ENCODE results near the gene C1QTNF8.

GRCh38 chr16:1069154-1069553 is 26.9 kb downstream of the C1QTNF8 start:
- TF ChIP-seq MXI1 (IDR thresholded peaks at IDR 0.05; ENCODE audit: borderline replicate concordance, low read depth, low read length), result no peak
- no peak for TF ChIP-seq TEAD2 (CRISPR knock-in tag; IDR thresholded peaks at IDR 0.05)
- no peak for TF ChIP-seq SMAD1 (CRISPR knock-in tag; IDR thresholded peaks at IDR 0.05; ENCODE audit: borderline replicate concordance, low read depth)
